Neural progenitor cell (in vitro differentiated cells): ENCODE data around the gene ITLN2.

Source experiments
- CTCF ChIP-seq: fragments of 200-600 bp; sonication (generic); IDR thresholded peaks from 2 replicates; pipeline ENCODE4 v1.5.1; 2017; ENCODE audit warnings: antibody characterized with exemption, mild to moderate bottlenecking
- EZH2 ChIP-seq: fragments of 200-600 bp; sonication (generic); IDR thresholded peaks from 2 replicates; pipeline ENCODE4 v1.6.1; 2017; ENCODE audit warnings: antibody characterized with exemption, mild to moderate bottlenecking, moderate library complexity
- EZH2phosphoT487 ChIP-seq: fragments of 200-600 bp; sonication (generic); IDR thresholded peaks from 2 replicates; pipeline ENCODE4 v1.6.1; 2017; ENCODE audit warnings: antibody characterized with exemption

- TF ChIP-seq CTCF (no peak), EZH2 (no peak), EZH2phosphoT487 (no peak)
These were observed 20.4 kb upstream of the ITLN2 start for GRCh38 chr1:160975026-160975425.
